RWPE1 (cell line): Measurements from ENCODE around the gene APBA3.

Source experiments
- CTCF ChIA-PET: fragments of 350-600 bp; sonication (Branson Sonifier 250); formaldehyde crosslinking; extraction: SDS; loops from one replicate; lab custom pipeline; 2021; lab: Yijun Ruan, JAX
- POLR2A ChIA-PET: fragments of 400-600 bp; formaldehyde crosslinking; extraction: SDS; loops from one replicate; lab custom pipeline; 2020; ENCODE audit warnings: antibody characterized with exemption; ENCODE audit not compliant: low non-redundant PET; lab: Yijun Ruan, JAX
- DNase-seq: peaks from one replicate; pipeline ENCODE4 v3.0.0; 2012; ENCODE audit warnings: low spot score
- H3K27ac ChIP-seq: fragments of 450-650 bp; 2 replicates; pipeline ENCODE4 v1.5.1; 2017
- CTCF ChIP-seq: fragments of 450-650 bp; conservative IDR thresholded peaks from 2 replicates; pipeline ENCODE4 v1.5.1; 2017; ENCODE audit warnings: low read depth, mild to moderate bottlenecking

APBA3 gene

GRCh38 chr19:3800996-3801395 is 39.5 kb upstream of the APBA3 start:
- no peak overlapping the region for H3K27ac ChIP-seq
- TF ChIP-seq CTCF = no peak
- CTCF ChIA-PET = interaction anchor here (0.6 kb wide), 1 partner anchor 9 kb away, joined by 3 read pairs; no protein-coding TSS in a partner anchor
- no peak for DNase-seq
- POLR2A ChIA-PET = no interaction called here

- DNase-seq = no peak
- CTCF ChIA-PET = interaction anchor here (0.6 kb wide), 1 partner anchor 50 kb away, joined by 6 read pairs; no protein-coding TSS in a partner anchor
- TF ChIP-seq CTCF = no peak
- POLR2A ChIA-PET = no interaction called here
- H3K27ac ChIP-seq = no peak overlapping the region
Measured at GRCh38 chr19:3798137-3798536, 36.6 kb upstream of the APBA3 start.

GRCh38 chr19:3796358-3796757 is 34.9 kb upstream of the APBA3 start:
- DNase-seq = no peak
- no peak overlapping the region for H3K27ac ChIP-seq
- no peak for TF ChIP-seq CTCF
- ChIA-PET POLR2A (no interaction called here), CTCF (interaction anchor here (0.7 kb wide), 1 partner anchor 12 kb away, joined by 3 read pairs; no protein-coding TSS in a partner anchor)

GRCh38 chr19:3793799-3794198 is 32.3 kb upstream of the APBA3 start:
- POLR2A ChIA-PET = no interaction called here
- no peak for TF ChIP-seq CTCF
- DNase-seq = no peak
- no peak overlapping the region for H3K27ac ChIP-seq
- CTCF ChIA-PET = no interaction called here

GRCh38 chr19:3792114-3792513 is 30.6 kb upstream of the APBA3 start:
- no peak overlapping the region for H3K27ac ChIP-seq
- ChIA-PET CTCF (no interaction called here), POLR2A (no interaction called here)

GRCh38 chr19:3790941-3791340 is 29.4 kb upstream of the APBA3 start:
- ChIA-PET CTCF (interaction anchor here (0.6 kb wide), 1 partner anchor 71 kb away, joined by 3 read pairs; no protein-coding TSS in a partner anchor), POLR2A (no interaction called here)
- no peak for DNase-seq
- no peak for TF ChIP-seq CTCF
- no peak overlapping the region for H3K27ac ChIP-seq

More at GRCh38 chr19:3792114-3792513, 30.6 kb upstream of the APBA3 start:
- DNase-seq = no peak
- TF ChIP-seq CTCF = no peak
